Measurements from ENCODE around the gene PLCG1.

The PLCG1 gene

GRCh38 chr20:41182296-41183212 lies 45.2 kb downstream of the PLCG1 start:
- DNase-seq = no peak

GRCh38 chr20:41183391-41183790 lies 46.0 kb downstream of the PLCG1 start:
- DNase-seq = no peak

- no peak for DNase-seq
Measured at GRCh38 chr20:41183831-41184230, 46.5 kb downstream of the PLCG1 start.

GRCh38 chr20:41185013-41185757 lies 47.8 kb downstream of the PLCG1 start:
- no peak for DNase-seq

- DNase-seq = no peak
Measured at GRCh38 chr20:41187668-41188067, 50.3 kb downstream of the PLCG1 start.

- no peak for DNase-seq
Measured at GRCh38 chr20:41191562-41192500, 54.5 kb downstream of the PLCG1 start.

GRCh38 chr20:41192575-41192974 lies 55.2 kb downstream of the PLCG1 start:
- DNase-seq = no peak

GRCh38 chr20:41196653-41197225 lies 59.4 kb downstream of the PLCG1 start:
- no peak for DNase-seq

GRCh38 chr20:41198443-41198842 lies 61.1 kb downstream of the PLCG1 start:
- DNase-seq = no peak

GRCh38 chr20:41200446-41201202 lies 63.3 kb downstream of the PLCG1 start:
- no peak for DNase-seq

- DNase-seq = no peak
Measured at GRCh38 chr20:41201760-41202159, 64.4 kb downstream of the PLCG1 start.

- no peak for DNase-seq
Measured at GRCh38 chr20:41202426-41202825, 65.1 kb downstream of the PLCG1 start.

GRCh38 chr20:41203660-41204059 lies 66.3 kb downstream of the PLCG1 start:
- DNase-seq = no peak

- DNase-seq = no peak
Measured at GRCh38 chr20:41204304-41205265, 67.2 kb downstream of the PLCG1 start.

- no peak for DNase-seq
Measured at GRCh38 chr20:41205313-41205712, 68.0 kb downstream of the PLCG1 start.

GRCh38 chr20:41213150-41213820 lies 75.9 kb downstream of the PLCG1 start:
- no peak for DNase-seq

- no peak for DNase-seq
Measured at GRCh38 chr20:41214202-41214601, 76.9 kb downstream of the PLCG1 start.

GRCh38 chr20:41214666-41215065 lies 77.3 kb downstream of the PLCG1 start:
- no peak for DNase-seq

- no peak for DNase-seq
Measured at GRCh38 chr20:41217422-41217821, 80.1 kb downstream of the PLCG1 start.

- no peak for DNase-seq
Measured at GRCh38 chr20:41218466-41218865, 81.1 kb downstream of the PLCG1 start.

All from CD4-positive, alpha-beta T cell treated with Interleukin-6 for 4 hours (primary cell).